ENCODE results near the gene C5.

Gene C5

DNA sequence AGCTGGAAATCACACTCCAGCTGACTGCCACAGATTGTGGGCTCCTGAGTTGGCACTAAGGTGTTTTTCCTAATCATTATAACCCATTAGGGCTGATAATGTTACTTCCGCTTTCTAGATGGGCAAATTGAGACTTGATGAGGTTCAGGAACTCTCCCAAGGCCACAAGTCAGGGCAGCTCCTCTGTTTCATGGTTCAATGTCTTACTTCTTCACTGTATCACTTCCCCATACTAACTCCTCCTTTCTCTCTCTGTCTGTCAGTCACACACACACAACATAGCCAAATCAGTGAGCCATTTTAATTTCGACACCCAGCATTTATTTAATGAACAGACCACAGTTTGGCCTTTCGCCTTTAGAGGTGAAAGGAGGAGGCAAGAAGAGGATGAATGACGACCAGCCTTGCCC is 105.6 kb downstream of the C5 start:
- no peak for DNase-seq
- Mint-ChIP-seq H3K4me3 (no peak overlapping the region), H3K27ac (peak overlapping the region; percentile 91), H3K9me3 (no peaks in the 10 kb centered on the region), H3K27me3 (ENCODE audit: low read depth, poor library complexity) (peaks cover 13% of the 10 kb centered on the region), H3K36me3 (ENCODE audit: low read depth) (no peaks in the 10 kb centered on the region), H3K4me1 (peaks cover 50% of the 10 kb centered on the region)
- TF ChIP-seq, protein P1, sequence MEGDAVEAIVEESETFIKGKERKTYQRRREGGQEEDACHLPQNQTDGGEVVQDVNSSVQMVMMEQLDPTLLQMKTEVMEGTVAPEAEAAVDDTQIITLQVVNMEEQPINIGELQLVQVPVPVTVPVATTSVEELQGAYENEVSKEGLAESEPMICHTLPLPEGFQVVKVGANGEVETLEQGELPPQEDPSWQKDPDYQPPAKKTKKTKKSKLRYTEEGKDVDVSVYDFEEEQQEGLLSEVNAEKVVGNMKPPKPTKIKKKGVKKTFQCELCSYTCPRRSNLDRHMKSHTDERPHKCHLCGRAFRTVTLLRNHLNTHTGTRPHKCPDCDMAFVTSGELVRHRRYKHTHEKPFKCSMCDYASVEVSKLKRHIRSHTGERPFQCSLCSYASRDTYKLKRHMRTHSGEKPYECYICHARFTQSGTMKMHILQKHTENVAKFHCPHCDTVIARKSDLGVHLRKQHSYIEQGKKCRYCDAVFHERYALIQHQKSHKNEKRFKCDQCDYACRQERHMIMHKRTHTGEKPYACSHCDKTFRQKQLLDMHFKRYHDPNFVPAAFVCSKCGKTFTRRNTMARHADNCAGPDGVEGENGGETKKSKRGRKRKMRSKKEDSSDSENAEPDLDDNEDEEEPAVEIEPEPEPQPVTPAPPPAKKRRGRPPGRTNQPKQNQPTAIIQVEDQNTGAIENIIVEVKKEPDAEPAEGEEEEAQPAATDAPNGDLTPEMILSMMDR (IDR thresholded peaks at IDR 0.05), result no peak

DNA sequence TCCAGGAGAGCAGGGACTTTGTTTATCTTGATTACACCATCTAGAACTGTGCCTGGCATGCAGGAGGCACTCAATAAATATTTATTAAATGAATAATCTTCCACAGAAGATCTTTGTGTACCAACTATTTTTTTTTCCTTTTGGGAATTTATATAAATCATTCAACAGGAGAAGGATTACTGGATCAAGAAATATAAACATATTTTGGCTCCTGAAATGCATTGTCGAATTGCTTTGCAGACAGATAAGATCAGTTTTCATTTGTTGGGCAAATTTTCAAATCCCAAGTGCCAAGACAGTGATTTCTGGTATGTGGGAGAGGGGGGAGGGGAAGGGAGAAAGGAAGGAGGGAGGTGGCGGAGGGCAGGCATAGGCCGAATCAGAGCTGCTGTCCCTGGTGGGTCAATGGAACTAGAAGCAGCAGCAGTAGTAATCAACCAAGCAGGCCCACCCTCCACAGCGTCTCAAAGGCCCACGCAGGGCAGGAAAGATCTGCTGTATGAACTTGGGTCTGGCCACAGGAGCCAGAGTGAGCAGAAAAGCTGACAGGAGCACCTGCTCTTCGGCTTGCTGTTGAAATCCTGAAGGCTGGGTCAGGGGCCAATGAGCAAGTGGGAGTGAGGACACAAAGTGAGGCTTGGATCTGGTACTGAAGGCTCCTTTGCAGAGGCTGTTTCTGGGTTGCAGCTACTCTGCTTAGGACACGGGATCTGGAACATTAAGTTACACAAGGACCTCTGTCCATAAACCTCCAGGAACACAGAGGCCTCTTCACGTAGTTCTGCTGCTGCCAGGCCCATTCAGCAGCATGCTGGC is 107.7 kb downstream of the C5 start:
- TF ChIP-seq, protein P1 (IDR thresholded peaks at IDR 0.05), result no peak
- H3K4me1 Mint-ChIP-seq, result peaks cover 71% of the 10 kb centered on the region
- peak; percentile 33 for DNase-seq
- no peaks in the 10 kb centered on the region for H3K9me3 Mint-ChIP-seq
- H3K27ac Mint-ChIP-seq, result no peak overlapping the region
- H3K27me3 Mint-ChIP-seq (ENCODE audit: low read depth, poor library complexity), result peaks cover 16% of the 10 kb centered on the region
- no peak overlapping the region for H3K4me3 Mint-ChIP-seq
- no peaks in the 10 kb centered on the region for H3K36me3 Mint-ChIP-seq (ENCODE audit: low read depth)

DNA sequence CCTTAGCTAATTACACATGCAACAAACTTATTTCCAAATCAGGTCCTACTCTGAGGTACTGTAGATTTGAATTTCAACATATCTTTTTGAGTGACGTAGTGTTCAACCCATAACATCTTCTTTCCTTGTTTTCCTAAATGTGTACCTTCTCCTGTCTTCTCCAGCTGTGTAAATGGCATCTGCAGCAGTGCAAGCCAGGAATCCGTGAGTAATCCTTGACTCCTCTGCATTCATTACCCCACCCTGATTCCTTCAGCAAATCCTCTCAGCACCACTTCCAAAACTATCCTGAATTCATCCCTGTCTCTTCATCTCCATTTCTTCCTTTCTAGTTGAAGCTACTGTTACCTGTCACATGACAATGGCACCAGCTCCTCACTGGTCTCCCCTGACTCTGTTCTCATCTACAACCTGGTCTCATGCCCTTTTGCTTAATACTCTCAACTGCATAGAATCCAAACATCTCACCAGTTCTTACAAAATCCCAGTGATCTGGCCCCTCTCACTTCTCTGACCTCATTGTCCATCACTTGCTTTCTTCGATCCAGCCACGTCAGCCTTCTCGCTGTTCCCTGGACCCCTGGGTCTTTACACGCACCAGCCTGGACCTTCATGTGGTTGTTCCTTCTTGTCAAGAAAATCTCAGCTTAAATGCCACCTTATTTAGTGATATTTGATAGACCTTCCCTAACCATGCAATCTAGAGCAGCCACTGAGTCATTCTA is 108.9 kb downstream of the C5 start:
- no peak for DNase-seq
- TF ChIP-seq, protein P1 (IDR thresholded peaks at IDR 0.05), result no peak
- Mint-ChIP-seq H3K27ac (peak overlapping the region; percentile 38), H3K27me3 (ENCODE audit: low read depth, poor library complexity) (peaks cover 23% of the 10 kb centered on the region), H3K36me3 (ENCODE audit: low read depth) (no peaks in the 10 kb centered on the region), H3K4me3 (no peak overlapping the region), H3K9me3 (no peaks in the 10 kb centered on the region), H3K4me1 (peaks cover 82% of the 10 kb centered on the region)

DNA sequence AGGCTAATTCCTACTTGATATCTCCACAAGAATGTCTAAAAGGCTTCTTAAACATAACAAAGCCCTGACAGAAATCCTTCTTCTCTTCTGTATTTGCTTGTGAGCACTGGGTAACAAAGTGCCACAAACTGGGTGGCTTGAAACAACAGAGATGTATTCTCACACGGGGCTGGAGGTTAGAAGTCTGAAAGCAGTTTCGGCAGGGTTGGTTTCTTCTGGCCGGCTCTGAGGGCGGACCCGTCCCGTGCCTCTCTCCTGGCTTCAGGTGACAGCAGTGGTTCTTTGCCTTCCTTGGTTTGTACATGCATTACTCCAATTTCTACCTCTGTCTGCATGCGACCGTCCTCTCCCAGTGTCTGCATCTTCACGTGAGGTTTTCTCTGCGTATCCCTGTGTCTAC is 109.5 kb downstream of the C5 start:
- peaks cover 82% of the 10 kb centered on the region for H3K4me1 Mint-ChIP-seq
- no peak overlapping the region for H3K4me3 Mint-ChIP-seq
- H3K27ac Mint-ChIP-seq, result peak overlapping the region; percentile 38
- peaks cover 20% of the 10 kb centered on the region for H3K27me3 Mint-ChIP-seq (ENCODE audit: low read depth, poor library complexity)
- H3K36me3 Mint-ChIP-seq (ENCODE audit: low read depth), result no peaks in the 10 kb centered on the region
- no peak for DNase-seq
- TF ChIP-seq, protein P1 (IDR thresholded peaks at IDR 0.05), result no peak
- H3K9me3 Mint-ChIP-seq, result no peaks in the 10 kb centered on the region

DNA sequence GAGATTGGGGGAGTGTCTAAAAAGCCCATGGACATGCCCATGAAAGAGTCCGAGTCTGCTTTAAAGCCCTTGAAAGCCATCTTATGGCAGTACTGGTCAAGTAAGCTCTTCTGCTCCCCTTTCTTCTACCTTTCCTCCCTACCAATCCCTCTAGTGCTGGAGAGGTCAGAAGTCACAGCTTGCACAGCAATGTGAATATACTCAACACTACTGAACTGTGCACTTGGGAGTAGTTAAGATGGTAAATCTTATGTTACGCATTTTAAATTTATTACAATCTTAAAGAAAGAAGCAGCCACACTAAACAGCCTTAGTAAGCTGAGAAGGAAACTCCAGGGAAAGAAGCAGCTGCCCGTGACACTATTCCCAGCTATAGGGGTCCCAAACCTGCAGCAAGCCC is 111.2 kb downstream of the C5 start:
- Mint-ChIP-seq H3K4me3 (peak overlapping the region; percentile 15), H3K27ac (peak overlapping the region; percentile 77), H3K4me1 (peaks cover 68% of the 10 kb centered on the region), H3K27me3 (ENCODE audit: low read depth, poor library complexity) (peaks cover 19% of the 10 kb centered on the region), H3K36me3 (ENCODE audit: low read depth) (no peaks in the 10 kb centered on the region), H3K9me3 (no peaks in the 10 kb centered on the region)
- TF ChIP-seq, protein P1 (IDR thresholded peaks at IDR 0.05), result no peak
- no peak for DNase-seq

All from nephron progenitor cell (in vitro differentiated cells).